WTC11 (cell line): ENCODE results near the gene BNC2.

Experiments
- CREB1 ChIP-seq: sonication (generic); formaldehyde crosslinking; IDR thresholded peaks from 2 replicates; pipeline ENCODE4 v1.8.0; 2023; ENCODE audit warnings: mild to moderate bottlenecking, missing genetic modification reagents
- ESRRA ChIP-seq: sonication (generic); formaldehyde crosslinking; IDR thresholded peaks from 2 replicates; pipeline ENCODE4 v1.8.1; 2022; ENCODE audit warnings: mild to moderate bottlenecking, missing genetic modification reagents, borderline replicate concordance
- JUN ChIP-seq: sonication (generic); formaldehyde crosslinking; IDR thresholded peaks from 2 replicates; pipeline ENCODE4 v1.8.0; 2023; ENCODE audit warnings: mild to moderate bottlenecking, missing genetic modification reagents
- PRRX2 ChIP-seq: fragments of 250-450 bp; sonication (Bioruptor Pico); IDR thresholded peaks from 2 replicates; pipeline ENCODE4 v1.8.0; 2021; ENCODE audit warnings: mild to moderate bottlenecking
- TF ChIP-seq, protein P1 (sequence below): sonication (generic); formaldehyde crosslinking; IDR thresholded peaks from 2 replicates; pipeline ENCODE4 v1.8.1; 2023; ENCODE audit warnings: mild to moderate bottlenecking, missing genetic modification reagents, borderline replicate concordance
- TF ChIP-seq, protein P2 (sequence below): fragments of 200-600 bp; IDR thresholded peaks from 2 replicates; pipeline ENCODE4 v1.8.0; 2022; ENCODE audit warnings: antibody characterized with exemption
- TF ChIP-seq, protein P3 (sequence below): sonication (generic); formaldehyde crosslinking; conservative IDR thresholded peaks from 2 replicates; pipeline ENCODE4 v1.8.1; 2022; ENCODE audit warnings: mild to moderate bottlenecking, missing genetic modification reagents

DNA sequence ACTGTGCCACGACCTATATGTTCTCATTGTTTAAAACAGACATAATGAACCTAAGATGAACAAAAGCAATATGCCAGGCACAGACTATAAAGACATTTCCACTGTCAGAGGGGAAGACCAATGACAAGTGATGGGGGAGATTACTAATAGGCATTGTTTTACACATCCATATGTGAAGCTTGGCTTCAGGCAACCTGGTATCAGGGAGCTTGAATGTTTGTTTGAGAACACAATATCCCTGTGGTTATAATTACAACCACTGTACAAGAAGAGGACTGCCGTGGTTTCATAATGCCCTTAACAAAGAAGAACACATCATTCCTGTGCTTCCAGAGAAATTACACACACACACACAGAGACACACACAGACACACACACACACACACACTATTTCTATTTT lies 385.7 kb downstream of the BNC2 start:
- TF ChIP-seq, protein P1, sequence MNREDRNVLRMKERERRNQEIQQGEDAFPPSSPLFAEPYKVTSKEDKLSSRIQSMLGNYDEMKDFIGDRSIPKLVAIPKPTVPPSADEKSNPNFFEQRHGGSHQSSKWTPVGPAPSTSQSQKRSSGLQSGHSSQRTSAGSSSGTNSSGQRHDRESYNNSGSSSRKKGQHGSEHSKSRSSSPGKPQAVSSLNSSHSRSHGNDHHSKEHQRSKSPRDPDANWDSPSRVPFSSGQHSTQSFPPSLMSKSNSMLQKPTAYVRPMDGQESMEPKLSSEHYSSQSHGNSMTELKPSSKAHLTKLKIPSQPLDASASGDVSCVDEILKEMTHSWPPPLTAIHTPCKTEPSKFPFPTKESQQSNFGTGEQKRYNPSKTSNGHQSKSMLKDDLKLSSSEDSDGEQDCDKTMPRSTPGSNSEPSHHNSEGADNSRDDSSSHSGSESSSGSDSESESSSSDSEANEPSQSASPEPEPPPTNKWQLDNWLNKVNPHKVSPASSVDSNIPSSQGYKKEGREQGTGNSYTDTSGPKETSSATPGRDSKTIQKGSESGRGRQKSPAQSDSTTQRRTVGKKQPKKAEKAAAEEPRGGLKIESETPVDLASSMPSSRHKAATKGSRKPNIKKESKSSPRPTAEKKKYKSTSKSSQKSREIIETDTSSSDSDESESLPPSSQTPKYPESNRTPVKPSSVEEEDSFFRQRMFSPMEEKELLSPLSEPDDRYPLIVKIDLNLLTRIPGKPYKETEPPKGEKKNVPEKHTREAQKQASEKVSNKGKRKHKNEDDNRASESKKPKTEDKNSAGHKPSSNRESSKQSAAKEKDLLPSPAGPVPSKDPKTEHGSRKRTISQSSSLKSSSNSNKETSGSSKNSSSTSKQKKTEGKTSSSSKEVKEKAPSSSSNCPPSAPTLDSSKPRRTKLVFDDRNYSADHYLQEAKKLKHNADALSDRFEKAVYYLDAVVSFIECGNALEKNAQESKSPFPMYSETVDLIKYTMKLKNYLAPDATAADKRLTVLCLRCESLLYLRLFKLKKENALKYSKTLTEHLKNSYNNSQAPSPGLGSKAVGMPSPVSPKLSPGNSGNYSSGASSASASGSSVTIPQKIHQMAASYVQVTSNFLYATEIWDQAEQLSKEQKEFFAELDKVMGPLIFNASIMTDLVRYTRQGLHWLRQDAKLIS (CRISPR knock-in tag): no peak
- TF ChIP-seq, protein P2, sequence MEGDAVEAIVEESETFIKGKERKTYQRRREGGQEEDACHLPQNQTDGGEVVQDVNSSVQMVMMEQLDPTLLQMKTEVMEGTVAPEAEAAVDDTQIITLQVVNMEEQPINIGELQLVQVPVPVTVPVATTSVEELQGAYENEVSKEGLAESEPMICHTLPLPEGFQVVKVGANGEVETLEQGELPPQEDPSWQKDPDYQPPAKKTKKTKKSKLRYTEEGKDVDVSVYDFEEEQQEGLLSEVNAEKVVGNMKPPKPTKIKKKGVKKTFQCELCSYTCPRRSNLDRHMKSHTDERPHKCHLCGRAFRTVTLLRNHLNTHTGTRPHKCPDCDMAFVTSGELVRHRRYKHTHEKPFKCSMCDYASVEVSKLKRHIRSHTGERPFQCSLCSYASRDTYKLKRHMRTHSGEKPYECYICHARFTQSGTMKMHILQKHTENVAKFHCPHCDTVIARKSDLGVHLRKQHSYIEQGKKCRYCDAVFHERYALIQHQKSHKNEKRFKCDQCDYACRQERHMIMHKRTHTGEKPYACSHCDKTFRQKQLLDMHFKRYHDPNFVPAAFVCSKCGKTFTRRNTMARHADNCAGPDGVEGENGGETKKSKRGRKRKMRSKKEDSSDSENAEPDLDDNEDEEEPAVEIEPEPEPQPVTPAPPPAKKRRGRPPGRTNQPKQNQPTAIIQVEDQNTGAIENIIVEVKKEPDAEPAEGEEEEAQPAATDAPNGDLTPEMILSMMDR: no peak
- TF ChIP-seq CREB1 (CRISPR knock-in tag) (no peak), JUN (CRISPR knock-in tag) (no peak), PRRX2 (CRISPR knock-in tag) (no peak), ESRRA (CRISPR knock-in tag) (no peak)
- TF ChIP-seq, protein P3, sequence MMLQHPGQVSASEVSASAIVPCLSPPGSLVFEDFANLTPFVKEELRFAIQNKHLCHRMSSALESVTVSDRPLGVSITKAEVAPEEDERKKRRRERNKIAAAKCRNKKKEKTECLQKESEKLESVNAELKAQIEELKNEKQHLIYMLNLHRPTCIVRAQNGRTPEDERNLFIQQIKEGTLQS (CRISPR knock-in tag): no peak
